GM19397 (cell line): ENCODE measurements around the gene PSD2.

Experiments used
- ATAC-seq: cut with Tn5 transposase; IDR thresholded peaks from one replicate; pipeline ENCODE4 v1.9.1; 2021; ENCODE audit warnings: mild to moderate bottlenecking, moderate library complexity; ENCODE audit not compliant: unreplicated experiment

PSD2 gene

DNA sequence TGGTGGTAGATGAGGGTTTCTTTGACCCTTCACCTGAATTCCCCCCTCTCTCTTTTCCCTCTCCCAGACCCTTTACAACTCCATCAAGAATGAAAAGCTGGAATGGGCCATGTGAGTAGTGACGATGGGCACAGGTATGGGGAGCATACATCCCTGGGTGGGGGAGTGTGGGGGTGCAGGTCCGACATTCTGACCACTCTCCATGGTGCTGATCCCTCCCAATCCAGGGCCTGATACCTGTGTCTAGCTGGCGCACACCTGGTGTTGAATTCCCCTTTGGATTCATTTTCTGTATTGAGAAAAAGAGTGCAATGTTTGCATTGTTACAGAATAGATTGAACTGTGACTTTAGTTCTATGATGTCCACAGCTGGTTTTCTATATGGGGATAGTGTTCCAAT, 40.0 kb downstream of the PSD2 start:
- ATAC-seq: no peak

- ATAC-seq: no peak
Observed at GRCh38 chr5:139836469-139837208, 41.0 kb downstream of the PSD2 start.

DNA sequence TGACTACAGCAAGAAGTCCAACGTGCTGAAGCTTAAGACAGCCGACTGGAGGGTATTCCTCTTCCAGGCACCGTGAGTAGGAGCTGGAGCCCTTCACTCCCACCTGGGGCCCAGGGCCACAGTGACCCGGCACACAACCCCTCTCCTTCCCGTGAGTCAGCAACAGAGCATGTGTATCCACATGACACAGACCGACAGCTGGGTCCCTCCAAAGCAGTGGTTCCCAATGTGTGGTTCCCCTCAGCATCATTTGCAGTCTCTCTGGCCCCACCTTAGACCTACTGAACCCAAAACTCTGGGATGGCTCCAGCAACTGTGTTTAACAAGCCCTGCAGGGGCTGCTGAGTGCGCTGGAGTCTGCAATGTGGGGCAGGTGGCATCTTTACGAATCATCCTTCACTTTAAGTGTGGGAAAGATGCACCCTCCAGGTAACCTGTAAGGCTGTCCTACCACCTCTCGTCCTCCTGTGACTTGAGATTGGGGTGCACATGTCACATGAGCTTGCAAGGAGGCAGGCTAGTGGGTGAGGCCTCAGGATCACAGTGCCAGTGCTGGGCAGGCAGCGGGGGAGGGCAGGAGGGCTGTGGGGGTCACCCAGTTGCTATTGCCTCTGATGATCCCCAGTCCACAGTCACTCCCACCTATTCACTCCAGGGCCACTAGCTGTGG, 42.2 kb downstream of the PSD2 start:
- no peak for ATAC-seq

DNA sequence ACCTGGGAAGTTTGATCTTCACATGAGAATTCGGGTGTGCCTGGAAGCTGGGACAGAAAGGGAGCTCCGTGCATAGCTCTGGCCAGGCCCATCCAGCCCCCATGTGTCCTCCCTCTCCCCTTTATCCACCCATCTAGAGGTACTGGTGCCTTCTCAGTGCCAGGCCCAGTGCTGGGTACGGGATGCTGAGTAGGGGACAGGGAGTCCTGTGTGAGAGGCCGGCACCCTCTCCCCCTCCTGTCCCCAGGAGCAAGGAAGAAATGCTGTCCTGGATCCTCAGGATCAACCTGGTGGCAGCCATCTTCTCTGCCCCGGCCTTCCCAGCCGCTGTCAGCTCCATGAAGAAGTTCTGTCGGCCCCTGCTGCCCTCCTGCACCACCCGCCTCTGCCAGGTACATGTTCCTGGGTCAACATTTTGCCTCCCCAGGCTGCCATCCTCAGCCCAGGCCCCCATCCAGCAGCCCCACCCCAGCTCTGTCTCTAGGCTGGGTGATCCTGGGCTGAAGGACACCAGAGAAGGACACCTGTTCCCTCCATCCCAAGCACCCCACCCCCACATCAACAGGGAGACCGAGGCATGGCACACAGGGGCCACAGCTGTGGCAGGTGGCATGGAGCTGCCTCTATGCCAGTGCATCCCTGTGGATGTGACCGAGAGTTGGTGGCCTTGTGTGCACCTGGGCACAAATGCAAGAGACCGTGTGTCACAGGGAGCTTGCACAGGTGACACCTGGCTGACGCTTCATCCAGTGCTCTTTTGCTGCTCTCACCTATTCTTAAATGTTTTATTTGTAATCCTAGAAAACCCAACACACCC, 43.0 kb downstream of the PSD2 start:
- ATAC-seq: no peak

DNA sequence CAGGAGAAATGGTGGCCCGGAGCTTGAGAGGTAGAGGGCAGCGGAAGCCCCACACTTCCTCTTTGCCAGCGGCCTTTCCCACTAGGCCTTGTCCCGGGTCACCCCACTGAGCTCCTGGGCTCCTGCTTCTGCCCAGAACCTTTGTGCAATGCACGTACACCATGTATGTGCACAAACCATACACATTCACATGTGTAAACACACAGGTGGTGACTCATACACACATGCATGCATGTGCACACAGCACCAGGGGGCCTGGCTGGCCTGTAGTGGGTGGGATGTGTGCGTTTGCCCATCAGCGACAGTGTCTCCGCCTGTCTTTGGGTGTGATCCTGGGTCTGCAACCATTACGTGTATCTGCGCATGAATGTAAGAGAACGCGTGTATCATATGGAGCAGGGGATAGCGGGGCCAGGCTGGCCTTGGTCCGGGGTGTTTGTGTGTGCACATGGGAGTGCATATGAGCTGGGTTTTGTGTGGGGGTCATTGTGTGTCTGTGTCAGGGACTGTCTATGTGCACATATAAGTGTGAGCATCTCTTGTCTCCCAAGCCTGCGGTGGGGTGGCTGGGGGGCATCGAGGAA, 43.7 kb downstream of the PSD2 start:
- ATAC-seq: no peak

- ATAC-seq: no peak
Observed at GRCh38 chr5:139839918-139840317, 44.3 kb downstream of the PSD2 start.

DNA sequence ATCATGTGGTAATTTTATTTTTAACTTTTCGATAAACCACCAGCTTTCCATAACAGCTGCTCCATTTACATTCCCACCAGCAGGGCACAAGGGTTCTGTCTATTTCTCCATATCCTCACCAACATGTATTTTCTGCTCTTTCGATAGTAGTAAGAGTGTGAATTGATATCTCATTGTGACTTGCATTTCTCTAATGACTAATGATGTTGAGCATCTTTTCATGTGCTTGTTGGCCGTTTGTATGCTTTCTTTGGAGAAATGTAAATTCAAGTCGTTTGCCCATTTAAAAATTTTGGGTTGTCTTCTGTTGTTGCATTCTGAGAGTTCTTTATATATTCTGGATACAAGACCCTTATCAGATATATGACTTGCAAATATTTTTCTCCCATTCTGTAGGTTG, 45.9 kb downstream of the PSD2 start:
- no peak for ATAC-seq

DNA sequence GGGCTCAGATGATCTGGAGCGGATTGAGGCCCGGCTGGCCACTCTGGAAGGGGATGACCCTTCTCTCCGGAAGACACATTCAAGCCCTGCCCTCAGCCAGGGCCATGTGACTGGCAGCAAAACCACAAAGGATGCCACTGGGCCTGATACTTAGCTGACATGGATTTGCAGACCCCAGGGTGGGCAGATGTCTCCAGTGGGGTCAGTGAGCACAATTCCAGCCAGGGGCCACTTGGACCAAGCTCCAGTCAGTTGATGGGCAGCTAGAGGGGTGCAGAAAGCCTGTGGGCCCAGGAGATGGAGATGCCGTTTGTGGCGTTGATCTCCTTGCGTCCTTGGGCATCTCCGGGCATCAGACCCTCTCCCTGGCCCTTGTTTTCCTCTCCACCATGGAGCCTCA, 46.7 kb downstream of the PSD2 start:
- ATAC-seq: no peak

DNA sequence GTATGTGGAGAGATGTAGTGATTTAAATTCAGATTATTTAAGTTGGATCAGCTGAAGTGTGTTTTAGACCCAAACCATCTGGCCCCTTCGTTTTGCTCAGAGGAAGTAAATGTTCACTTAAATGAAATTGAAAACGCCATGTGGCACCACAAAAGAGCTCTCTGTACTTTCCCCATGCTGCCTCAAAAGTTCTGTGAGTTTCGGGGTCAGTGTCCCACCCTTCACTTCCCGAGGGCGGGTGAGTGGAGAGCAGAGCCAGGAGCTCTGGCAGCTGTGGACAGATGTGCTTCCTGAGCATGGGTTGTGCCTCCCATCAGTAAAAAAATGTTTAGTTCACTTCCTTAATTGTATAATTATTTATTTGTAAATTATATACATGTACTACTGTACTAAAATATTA, 48.4 kb downstream of the PSD2 start:
- ATAC-seq: no peak

- ATAC-seq: no peak
Observed at GRCh38 chr5:139844472-139845145, 49.0 kb downstream of the PSD2 start.

- ATAC-seq: no peak
Observed at GRCh38 chr5:139845846-139846681, 50.5 kb downstream of the PSD2 start.

- ATAC-seq: no peak
Observed at GRCh38 chr5:139847091-139847490, 51.5 kb downstream of the PSD2 start.

DNA sequence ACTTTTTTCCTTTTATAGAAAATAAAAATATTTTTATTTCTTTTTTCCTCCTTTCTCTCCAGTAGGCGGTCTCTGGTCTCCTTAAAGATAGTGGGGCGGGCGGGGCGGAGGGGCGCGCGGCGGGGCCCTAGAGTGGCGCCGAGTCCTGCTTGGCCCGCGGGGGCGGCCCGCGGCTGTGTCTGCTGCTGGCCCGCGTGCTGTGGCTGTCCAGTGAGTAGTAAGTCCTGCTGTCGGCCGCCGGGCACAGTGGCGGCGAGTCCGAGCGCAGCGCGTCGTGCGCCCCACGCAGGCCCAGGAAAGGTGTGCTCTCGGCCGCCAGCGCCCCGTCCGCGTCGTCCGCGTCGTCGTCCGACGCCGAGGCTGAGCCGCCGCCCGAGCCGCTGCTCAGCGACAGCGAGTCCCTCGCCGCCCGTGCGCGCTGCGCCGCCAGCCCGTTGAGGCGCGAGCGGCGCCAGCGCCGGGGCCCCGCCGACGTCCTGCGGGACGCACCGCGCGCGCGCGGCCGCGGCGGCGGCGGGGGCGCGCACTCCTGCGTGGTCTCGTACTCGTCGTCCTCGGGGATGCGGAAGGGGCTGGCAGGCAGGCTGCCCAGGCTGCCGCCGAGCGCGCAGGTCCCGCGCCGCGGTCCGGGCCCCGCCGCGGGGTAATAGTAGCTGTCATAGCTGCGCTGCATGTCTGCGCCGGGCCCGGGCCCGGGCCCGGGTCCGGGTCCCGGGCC, 52.3 kb downstream of the PSD2 start:
- peak; percentile 82 for ATAC-seq

DNA sequence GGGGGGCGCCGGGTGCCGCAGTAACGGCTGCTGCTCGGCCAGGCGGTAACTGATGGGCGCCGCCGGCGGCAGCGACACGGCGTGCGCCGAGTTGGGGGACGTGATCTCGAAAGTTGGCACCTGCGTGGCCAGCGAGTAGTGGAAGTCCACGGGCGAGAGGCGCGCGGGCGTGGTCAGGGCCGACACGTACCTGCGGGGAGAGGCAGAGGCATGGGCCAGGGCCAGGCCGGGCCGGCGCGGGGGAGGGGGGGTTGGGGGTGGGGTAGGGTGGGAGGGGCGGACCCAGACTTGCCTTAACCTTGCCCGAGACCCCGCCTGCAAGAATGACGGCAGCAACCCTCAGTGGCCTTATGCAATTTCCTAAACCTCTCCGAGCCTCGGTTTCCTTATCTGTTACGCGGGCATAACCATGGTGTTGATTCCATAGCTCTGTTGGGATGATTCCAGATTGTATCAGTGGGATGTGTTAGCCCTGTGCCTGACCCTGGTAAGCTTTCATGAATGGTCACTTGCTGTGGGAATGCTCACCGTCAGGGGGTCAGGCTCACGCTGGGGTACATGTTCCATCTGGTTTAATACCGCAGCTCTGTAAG, 53.0 kb downstream of the PSD2 start:
- peak; percentile 15 for ATAC-seq

DNA sequence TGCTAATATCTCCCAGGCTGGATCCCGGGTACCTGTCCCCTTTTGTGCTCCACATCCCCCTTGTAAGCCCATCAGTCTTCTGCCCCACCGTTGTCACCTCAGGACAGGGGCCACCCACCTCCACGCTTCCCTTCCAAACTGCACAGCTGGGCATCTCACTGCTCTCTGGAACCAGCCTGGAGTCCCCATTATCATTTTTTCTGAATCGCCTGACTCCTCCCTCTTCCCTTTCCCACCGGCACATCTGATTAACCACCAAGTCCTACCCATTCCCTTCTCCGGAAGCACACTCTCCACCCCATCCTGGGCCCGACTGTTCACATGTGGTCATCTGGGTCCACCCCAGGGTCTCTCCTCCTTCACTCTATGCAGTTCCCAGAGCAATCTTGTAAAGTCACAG, 53.9 kb downstream of the PSD2 start:
- no peak for ATAC-seq

DNA sequence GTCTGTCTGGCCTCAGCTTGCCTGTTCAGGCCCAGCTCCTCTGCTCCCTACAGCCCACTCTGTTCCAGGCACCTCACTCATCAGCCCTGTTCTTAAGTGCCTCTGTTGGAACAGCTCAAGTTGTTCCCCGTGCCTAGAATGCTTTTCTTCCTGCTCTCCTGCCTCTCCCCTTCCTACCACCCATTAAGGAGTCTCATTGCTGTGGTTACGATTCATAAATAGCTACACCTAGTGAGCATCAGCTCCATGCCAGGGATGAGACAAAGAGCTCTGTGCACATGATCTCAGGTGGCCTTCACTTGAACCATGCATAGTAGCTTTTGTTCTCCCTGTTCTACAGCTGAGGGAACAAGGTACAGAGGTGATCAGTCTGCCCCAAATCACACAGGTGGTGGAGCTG, 54.3 kb downstream of the PSD2 start:
- ATAC-seq: no peak

- ATAC-seq: no peak
Observed at GRCh38 chr5:139850423-139851016, 54.9 kb downstream of the PSD2 start.

DNA sequence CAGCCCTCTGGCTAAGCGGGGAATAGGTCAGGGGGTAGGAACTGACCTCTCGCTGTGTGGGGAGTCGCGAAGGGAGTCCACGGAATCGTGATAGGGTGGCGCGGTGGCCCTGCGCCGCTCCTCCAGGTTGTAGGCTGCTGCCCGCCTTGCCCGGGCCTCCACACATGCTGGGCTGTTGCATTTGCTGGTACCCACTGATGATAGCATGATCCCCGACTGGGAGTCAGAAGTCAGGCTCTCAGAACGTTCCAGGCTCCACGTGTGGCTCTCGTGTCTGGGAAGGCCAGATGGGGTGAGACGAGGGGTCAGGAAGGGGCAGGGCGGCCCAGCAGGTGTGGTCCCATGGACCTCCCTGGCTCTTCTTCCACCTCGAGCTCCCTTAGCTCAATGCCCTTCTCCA, 56.0 kb downstream of the PSD2 start:
- ATAC-seq: no peak

DNA sequence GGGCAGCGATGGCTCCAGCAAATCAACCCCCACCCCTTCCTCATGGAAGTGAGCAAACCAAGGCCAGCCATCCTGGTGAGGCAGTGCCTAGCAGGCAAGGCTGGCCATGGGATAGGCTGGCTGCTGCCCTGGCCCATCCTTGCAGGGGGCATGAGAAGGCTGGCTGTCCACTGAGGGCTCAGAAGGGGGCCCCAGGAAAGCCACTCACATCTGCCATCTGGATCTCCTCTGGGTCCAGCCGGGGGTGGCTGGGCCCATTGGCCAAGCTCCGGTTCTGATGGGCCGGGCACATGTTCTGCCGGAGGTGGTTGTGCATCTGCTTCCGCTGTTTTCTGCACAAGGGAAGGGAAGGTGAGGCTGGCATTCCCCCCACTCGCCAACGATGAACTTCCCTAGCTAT, 57.1 kb downstream of the PSD2 start:
- ATAC-seq: no peak
